Ascending aorta (tissue), 2 donors: ENCODE measurements around the gene PGAM4. TPM values are rescaled to one million over a fixed set of nuclear protein-coding genes. Genes with fewer than 3 reads are reported as not detected.

Experiments
- DNase-seq, 2 donors: peaks; one replicate each; pipeline ENCODE4 v3.0.0-alpha.2; 2019; ENCODE audit warnings: low spot score in 2 of 2
- H3K27ac ChIP-seq, 2 donors: fragments of 200-600 bp; sonication (generic); one replicate each; pipeline ENCODE4 v1.5.1; 2016 to 2017; ENCODE audit warnings: mild to moderate bottlenecking in 1 of 2
- H3K27me3 ChIP-seq: fragments of 200-600 bp; sonication (generic); one replicate; pipeline ENCODE4 v1.5.1; 2017
- H3K36me3 ChIP-seq, 2 donors: fragments of 200-600 bp; sonication (generic); one replicate each; pipeline ENCODE4 v1.5.1; 2016
- H3K4me1 ChIP-seq, 2 donors: fragments of 200-600 bp; sonication (generic); one replicate each; pipeline ENCODE4 v1.5.1; 2016 to 2017; ENCODE audit warnings: mild to moderate bottlenecking in 1 of 2
- H3K4me3 ChIP-seq, 2 donors: fragments of 200-600 bp; sonication (generic); one replicate each; pipeline ENCODE4 v1.5.1; 2016 to 2017; ENCODE audit warnings: mild to moderate bottlenecking in 1 of 2
- H3K9me3 ChIP-seq, 2 donors: fragments of 200-600 bp; sonication (generic); one replicate each; pipeline ENCODE4 v1.5.1; 2016
- intact Hi-C: fragments of 100-400 bp; cut with DNase I; formaldehyde crosslinking; loops from one replicate; pipeline ENCODE4 v1.15.1; 2023
- total RNA-seq: library from RNA; depleted of rRNA; stranded (reverse); fragments of >200 nt; gene quantifications from one replicate; pipeline ENCODE4 v1.1.0, GENCODE V29; 2016
- TF ChIP-seq, protein P1 (sequence below), 3 experiments: fragments of 200-600 bp in 2 of 3; fragments of 450-650 bp in 1 of 3; sonication (generic) in 2 of 3; IDR thresholded peaks; one replicate each; pipeline ENCODE4 v1.5.1; 2016 to 2019; ENCODE audit warnings: antibody characterized with exemption in 3 of 3, mild to moderate bottlenecking in 1 of 3, moderate library complexity in 1 of 3

The PGAM4 gene
- total RNA-seq, 1 donor from 2014 or later, result not detected

DNA sequence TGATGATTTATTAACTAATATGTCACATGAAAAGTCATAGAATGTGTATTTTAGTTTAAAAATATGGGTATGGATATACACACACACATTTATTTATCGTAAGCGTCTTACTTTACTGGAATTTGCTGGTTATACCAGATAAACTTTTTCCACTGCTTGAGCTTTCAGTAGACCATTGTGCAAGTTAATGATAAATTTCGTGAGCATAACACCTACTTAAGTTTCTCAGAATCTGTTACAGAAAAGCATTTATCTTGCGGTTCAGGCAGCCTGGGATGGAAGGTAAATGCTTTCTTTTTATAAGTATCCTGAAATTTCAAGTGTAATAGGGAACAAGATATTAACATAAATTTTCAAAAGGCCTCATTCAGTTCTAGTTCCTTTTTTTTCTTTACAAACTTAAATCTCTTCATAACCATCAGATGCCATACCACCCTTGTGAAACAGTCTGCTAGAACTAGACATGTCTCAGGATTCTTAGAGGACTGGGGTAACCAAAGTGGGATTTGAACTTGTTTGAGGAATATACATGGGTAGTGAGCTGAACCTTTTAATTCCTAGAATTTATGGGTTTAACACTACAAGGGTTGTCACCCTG, 31.3 kb downstream of the PGAM4 start:
- Histone ChIP-seq H3K36me3 (no peaks in the 10 kb centered on the region), H3K4me3 (no peak overlapping the region), H3K4me1 (no peaks in the 10 kb centered on the region), H3K9me3 (no peaks in the 10 kb centered on the region), H3K27me3 (no peaks in the 10 kb centered on the region), H3K27ac (no peak overlapping the region)
- intact Hi-C loops, result no loop called here
- no peak for DNase-seq
- TF ChIP-seq, protein P1, sequence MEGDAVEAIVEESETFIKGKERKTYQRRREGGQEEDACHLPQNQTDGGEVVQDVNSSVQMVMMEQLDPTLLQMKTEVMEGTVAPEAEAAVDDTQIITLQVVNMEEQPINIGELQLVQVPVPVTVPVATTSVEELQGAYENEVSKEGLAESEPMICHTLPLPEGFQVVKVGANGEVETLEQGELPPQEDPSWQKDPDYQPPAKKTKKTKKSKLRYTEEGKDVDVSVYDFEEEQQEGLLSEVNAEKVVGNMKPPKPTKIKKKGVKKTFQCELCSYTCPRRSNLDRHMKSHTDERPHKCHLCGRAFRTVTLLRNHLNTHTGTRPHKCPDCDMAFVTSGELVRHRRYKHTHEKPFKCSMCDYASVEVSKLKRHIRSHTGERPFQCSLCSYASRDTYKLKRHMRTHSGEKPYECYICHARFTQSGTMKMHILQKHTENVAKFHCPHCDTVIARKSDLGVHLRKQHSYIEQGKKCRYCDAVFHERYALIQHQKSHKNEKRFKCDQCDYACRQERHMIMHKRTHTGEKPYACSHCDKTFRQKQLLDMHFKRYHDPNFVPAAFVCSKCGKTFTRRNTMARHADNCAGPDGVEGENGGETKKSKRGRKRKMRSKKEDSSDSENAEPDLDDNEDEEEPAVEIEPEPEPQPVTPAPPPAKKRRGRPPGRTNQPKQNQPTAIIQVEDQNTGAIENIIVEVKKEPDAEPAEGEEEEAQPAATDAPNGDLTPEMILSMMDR (IDR thresholded peaks at IDR 0.05), result no peak

DNA sequence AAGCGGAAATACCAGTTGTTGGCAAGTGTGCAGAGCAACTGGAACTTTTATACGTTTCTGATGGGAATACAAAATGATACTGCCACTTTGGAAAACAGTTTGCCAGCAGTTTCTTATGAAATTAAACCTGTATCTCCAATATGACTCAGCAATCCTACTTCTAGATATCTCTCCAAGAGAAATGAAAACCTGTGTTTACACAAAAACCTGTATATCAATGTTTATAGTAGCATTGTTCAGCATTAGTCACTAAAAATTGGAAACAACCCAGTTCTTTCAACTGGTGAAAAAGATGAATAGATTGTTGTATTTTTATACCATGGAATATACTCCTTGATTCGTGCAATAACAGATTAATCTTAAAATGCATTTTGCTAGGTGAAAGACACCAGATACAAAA, 32.1 kb downstream of the PGAM4 start:
- Histone ChIP-seq H3K4me3 (no peak overlapping the region), H3K27ac (no peak overlapping the region), H3K27me3 (no peaks in the 10 kb centered on the region), H3K36me3 (no peaks in the 10 kb centered on the region), H3K9me3 (no peaks in the 10 kb centered on the region), H3K4me1 (no peaks in the 10 kb centered on the region)
- TF ChIP-seq, protein P1 (IDR thresholded peaks at IDR 0.05), result no peak
- no peak for DNase-seq
- intact Hi-C loops, result no loop called here

- no peak overlapping the region for H3K27ac ChIP-seq
- DNase-seq, result no peak
- no peaks in the 10 kb centered on the region for H3K36me3 ChIP-seq
- intact Hi-C loops, result no loop called here
- TF ChIP-seq, protein P1 (IDR thresholded peaks at IDR 0.05), result no peak
- H3K4me1 ChIP-seq, result no peaks in the 10 kb centered on the region
- no peak overlapping the region for H3K4me3 ChIP-seq
- no peaks in the 10 kb centered on the region for H3K27me3 ChIP-seq
- H3K9me3 ChIP-seq, result no peaks in the 10 kb centered on the region
Observed at GRCh38 chrX:77936299-77936698, 33.1 kb downstream of the PGAM4 start.

DNA sequence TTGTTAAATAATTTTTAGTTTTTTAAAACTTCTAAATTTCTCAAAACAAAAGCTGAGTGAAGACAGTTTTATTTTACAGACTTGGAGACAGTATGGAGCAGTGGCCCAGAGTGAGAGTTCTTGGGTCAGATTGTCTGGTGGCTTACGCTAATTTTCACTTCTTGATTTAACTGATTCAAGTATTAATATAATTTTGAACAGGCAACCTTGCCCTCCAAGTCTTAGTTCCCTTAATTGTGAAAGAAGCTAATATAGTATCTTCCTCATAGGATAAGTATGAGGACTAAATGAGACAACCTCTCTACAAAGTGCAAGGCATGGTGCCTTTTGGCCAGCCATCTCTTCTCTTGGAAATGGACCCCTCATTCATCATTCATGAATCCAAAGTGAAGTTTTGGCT, 33.6 kb downstream of the PGAM4 start:
- intact Hi-C loops, result no loop called here
- Histone ChIP-seq H3K27me3 (no peaks in the 10 kb centered on the region), H3K4me3 (no peak overlapping the region), H3K9me3 (no peaks in the 10 kb centered on the region), H3K4me1 (no peaks in the 10 kb centered on the region), H3K36me3 (no peaks in the 10 kb centered on the region), H3K27ac (no peak overlapping the region)
- DNase-seq, result no peak
- TF ChIP-seq, protein P1 (IDR thresholded peaks at IDR 0.05), result no peak

GRCh38 chrX:77930581-77930980, 38.9 kb downstream of the PGAM4 start:
- TF ChIP-seq, protein P1 (IDR thresholded peaks at IDR 0.05), result no peak
- Histone ChIP-seq H3K4me3 (no peak overlapping the region), H3K27me3 (no peaks in the 10 kb centered on the region), H3K36me3 (no peaks in the 10 kb centered on the region), H3K4me1 (no peaks in the 10 kb centered on the region), H3K27ac (no peak overlapping the region), H3K9me3 (no peaks in the 10 kb centered on the region)
- intact Hi-C loops, result no loop called here
- DNase-seq, result no peak

DNA sequence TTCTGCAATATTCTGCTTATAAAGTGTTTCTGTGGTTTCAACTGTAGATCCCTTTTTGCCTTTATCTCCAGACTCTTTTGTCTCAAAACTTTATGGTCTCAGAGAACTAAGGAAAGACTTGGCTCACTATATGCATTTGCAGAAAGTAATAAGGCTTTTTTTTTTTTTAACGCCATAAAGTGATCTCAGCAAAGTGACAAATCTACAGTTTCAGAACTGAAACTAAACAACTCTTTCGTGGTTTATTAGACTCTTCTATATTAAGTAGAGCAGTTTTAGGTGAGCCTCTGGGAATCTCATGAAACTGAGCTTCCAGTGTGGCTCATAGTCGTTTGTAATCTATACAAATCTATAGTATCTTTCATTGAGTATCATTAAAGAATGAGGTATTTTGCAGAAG, 43.7 kb downstream of the PGAM4 start:
- intact Hi-C loops, result no loop called here
- H3K4me3 ChIP-seq, result no peak overlapping the region
- no peak overlapping the region for H3K27ac ChIP-seq
- no peak for DNase-seq
- TF ChIP-seq, protein P1 (IDR thresholded peaks at IDR 0.05), result no peak
- no peaks in the 10 kb centered on the region for H3K4me1 ChIP-seq
- H3K27me3 ChIP-seq, result no peaks in the 10 kb centered on the region
- no peaks in the 10 kb centered on the region for H3K9me3 ChIP-seq
- H3K36me3 ChIP-seq, result no peaks in the 10 kb centered on the region
